Activated CD4-positive, alpha-beta T cell treated with anti-CD3 and anti-CD28 coated beads for 24 hours (primary cell): ENCODE data around the gene IGIP.
"Not testable (repeated sequence)": the region's sequence is repeated elsewhere in the genome, so short reads cannot be mapped to it uniquely, and the experiment has no call there.

Experiments
- DNase-seq, 2 donors: peaks; one replicate each; pipeline ENCODE4 v3.0.0-alpha.2; 2020; ENCODE audit warnings: low read depth in 2 of 2

Gene IGIP

GRCh38 chr5:140140435-140140834, 14.7 kb downstream of the IGIP start:
- DNase-seq = no peak

- no peak for DNase-seq
Observed at GRCh38 chr5:140141241-140141640, 15.5 kb downstream of the IGIP start.

- no peak for DNase-seq
Observed at GRCh38 chr5:140142246-140142645, 16.5 kb downstream of the IGIP start.

GRCh38 chr5:140142856-140143255, 17.1 kb downstream of the IGIP start:
- no peak for DNase-seq

GRCh38 chr5:140143521-140144258, 18.0 kb downstream of the IGIP start:
- no peak for DNase-seq

GRCh38 chr5:140145256-140145655, 19.5 kb downstream of the IGIP start:
- no peak for DNase-seq

- DNase-seq = peak; percentile 18 to 39
Observed at GRCh38 chr5:140145818-140146522, 20.2 kb downstream of the IGIP start.

GRCh38 chr5:140146523-140146842, 20.7 kb downstream of the IGIP start:
- DNase-seq = no peak

- no peak for DNase-seq
Observed at GRCh38 chr5:140147460-140147859, 21.7 kb downstream of the IGIP start.

- no peak for DNase-seq
Observed at GRCh38 chr5:140148508-140148907, 22.8 kb downstream of the IGIP start.

- no peak for DNase-seq
Observed at GRCh38 chr5:140150201-140150600, 24.5 kb downstream of the IGIP start.

- no peak for DNase-seq
Observed at GRCh38 chr5:140151144-140152021, 25.6 kb downstream of the IGIP start.

- no peak for DNase-seq
Observed at GRCh38 chr5:140152022-140152999, 26.6 kb downstream of the IGIP start.

GRCh38 chr5:140153255-140153654, 27.5 kb downstream of the IGIP start:
- DNase-seq = no peak

- DNase-seq = no peak
Observed at GRCh38 chr5:140153905-140154304, 28.2 kb downstream of the IGIP start.

GRCh38 chr5:140154710-140155381, 29.1 kb downstream of the IGIP start:
- not testable (repeated sequence) for DNase-seq

GRCh38 chr5:140157032-140157781, 31.5 kb downstream of the IGIP start:
- peak; percentile 79 to 88 for DNase-seq

GRCh38 chr5:140159014-140159927, 33.5 kb downstream of the IGIP start:
- no peak for DNase-seq

- DNase-seq = no peak
Observed at GRCh38 chr5:140162275-140162674, 36.5 kb downstream of the IGIP start.
